Non-pigmented ciliary epithelial cell (primary cell): ENCODE data around the gene ZNF12.
A peak's percentile ranks its signal among the peaks of the same experiment; 100 is the strongest.
"Not testable (repeated sequence)": the region's sequence is repeated elsewhere in the genome, so short reads cannot be mapped to it uniquely, and the experiment has no call there.

Experiments used
- DNase-seq: peaks from one replicate; pipeline ENCODE4 v3.0.0-alpha.2; 2010; ENCODE audit warnings: low read depth

The ZNF12 gene

DNA sequence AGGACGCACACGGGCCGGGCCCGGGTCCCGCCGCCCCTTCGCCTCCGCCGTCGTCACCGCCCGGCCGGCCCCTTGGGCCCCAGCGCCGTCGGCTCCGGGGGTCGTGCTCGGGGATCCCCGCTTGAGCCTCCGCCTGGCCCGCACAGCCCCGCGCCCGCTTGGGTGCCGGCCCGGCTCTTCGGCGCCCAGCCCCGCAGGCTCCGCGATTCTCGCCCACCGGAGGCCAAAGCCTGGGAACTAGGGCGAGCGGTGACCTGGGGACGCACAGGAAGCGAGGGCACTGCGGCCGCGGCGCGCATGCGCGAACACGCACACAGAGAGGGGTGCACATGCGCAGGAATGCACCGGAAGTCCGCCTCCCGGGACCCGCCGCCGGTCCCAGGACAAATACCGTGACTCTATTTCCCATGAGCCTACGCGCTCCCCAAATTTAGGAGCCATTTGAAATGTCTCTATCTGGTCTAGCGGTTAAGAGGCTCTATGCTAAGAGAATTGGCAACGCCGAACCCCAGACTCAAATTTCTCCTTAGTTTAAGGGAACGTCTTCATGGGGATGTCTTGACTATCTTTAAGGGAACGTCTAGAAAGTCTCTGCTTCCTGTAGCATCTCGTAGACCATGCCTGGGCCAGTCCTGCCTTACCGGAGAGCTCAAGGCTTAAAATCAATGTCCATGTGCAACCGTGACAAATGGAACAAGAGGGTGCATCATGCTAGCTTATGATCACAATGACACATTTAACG lies at the start of gene ZNF12:
TSS of gene ZNF12 (minus strand) at position 282 of the 742 bp plus-strand sequence. CDS start 1,774 bp downstream, outside the sequence.
- peak; percentile 51 for DNase-seq

DNA sequence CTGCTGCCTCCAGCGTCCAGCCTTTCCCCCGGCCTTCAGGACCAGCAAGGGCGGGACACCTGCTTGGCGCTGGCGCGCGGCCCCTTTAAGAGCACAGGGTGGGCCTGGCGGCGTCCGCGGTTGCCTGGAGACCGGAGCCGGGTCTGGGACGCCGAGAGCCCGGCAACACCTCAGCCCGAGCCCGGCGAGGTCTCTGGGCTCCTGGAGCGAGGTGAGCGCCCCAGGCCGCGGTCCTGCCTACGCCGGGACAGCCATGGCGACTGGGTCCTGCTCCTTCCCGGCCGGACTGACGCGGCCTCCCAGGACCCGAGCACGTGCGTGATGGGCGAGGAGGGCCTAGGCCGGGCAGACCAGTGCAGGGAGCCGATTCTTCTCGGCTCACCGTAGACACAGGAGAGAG lies 47.2 kb upstream of the ZNF12 start, which contains the start of gene RSPH10B2:
TSS of gene RSPH10B2 (plus strand) at position 140 of the 400 bp plus-strand sequence. CDS start 3,575 bp downstream, outside the sequence.
- not testable (repeated sequence) for DNase-seq

DNA sequence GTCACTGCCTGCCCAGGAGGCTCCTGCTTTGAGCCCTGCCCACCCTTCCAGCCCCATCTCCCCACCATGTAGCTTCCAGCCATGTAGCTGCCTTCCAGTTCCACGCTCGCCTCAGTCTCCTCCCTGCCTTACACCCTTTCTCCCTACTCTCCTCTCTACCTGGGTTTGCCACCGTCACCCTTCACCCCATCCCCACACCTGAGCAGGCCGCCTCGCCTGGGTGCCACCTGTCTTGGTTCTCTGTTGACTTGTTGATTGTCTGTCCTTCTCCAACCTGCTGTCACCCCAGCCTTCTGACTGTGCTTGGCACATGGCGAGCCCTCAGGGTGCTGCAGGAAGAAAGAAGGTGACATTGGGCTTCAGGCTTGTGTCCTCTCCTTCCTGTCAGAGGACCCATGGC lies 43.4 kb upstream of the ZNF12 start:
- not testable (repeated sequence) for DNase-seq

DNA sequence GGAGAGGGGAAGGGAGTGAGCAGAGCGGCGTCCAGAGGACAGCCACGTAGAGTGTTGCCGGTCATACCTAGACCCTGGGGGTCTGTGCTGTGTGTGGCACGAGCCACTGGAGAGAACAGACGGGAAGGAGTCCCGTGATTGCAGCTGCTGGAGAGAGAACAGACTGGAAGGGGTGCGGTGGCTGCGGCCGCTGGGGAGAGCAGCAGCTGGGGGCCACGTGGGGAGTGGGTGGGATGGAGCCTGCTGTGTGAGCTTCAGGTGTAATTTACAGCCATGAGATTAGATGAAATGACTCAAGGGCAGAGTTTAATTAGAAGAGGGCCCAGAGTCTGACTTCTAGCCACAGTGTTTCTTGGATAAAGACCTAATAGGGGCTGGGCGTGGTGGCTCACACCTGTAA lies 42.6 kb upstream of the ZNF12 start:
- not testable (repeated sequence) for DNase-seq

DNA sequence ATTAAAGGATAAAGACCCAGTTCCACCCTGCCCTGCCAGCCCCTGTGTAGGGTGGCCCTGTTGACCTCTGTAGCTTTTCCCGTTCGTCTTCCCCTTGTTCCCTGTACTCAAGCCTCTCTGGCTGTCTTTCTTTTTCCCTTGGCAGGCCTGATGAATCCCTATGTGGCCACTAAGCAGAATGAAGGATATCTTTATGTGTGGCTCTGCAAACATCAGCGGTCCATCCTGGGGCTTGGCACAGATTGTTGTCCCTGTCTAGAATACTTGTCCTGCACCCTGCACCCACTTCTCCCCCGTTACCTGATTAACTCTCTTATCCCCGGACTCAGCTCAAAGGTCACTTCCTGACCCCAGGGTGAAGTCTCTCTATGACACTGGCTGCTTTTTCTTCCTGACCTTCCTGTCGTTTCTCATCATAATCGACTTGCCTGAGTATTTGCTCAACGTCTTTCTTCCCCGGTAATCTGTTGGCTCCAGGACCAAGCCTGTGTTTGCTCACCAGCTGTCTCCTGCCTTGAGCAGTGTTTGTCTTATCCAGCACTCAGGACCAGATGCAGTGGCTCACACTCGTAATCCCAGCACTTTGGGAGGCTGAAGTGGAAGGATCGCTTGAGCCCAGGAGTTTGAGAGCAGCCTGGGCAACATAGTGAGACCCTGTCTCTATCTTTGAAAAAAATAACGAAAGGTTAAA lies 37.8 kb upstream of the ZNF12 start:
- not testable (repeated sequence) for DNase-seq

DNA sequence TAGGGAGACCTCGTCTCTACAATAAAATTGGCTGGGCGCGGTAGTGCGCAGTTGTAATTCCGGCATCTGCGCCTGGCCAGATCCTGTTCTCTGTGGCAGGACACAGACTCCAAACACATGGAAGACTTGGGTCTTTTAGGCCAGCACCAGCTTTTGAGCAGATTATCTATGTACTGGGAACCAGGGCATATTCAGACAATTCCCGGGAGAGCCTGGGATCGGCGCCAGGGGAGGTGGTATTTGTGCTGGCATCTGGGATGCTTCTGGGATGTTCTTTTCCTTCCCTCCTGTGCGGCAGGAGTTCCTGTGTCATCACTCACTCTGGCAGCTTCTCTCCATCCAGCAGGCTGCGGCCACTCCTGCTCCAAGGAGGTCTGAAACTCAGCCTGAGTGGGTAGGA lies 31.7 kb upstream of the ZNF12 start:
- DNase-seq: not testable (repeated sequence)

DNA sequence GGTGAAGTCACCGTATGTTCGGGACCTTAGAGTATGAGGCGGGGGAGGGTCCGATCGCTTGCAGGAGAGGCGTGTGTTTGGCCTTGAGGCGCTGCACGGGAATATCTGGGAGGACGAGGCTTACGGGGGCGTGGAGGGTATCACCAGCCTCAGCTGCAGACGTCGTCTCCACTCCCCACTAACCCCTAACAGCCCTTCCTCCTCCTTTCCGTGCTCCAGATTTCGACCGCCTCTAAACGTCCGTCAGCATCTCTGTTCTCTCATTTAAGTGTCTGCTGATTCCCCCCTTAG lies 23.5 kb upstream of the ZNF12 start:
- no peak for DNase-seq

DNA sequence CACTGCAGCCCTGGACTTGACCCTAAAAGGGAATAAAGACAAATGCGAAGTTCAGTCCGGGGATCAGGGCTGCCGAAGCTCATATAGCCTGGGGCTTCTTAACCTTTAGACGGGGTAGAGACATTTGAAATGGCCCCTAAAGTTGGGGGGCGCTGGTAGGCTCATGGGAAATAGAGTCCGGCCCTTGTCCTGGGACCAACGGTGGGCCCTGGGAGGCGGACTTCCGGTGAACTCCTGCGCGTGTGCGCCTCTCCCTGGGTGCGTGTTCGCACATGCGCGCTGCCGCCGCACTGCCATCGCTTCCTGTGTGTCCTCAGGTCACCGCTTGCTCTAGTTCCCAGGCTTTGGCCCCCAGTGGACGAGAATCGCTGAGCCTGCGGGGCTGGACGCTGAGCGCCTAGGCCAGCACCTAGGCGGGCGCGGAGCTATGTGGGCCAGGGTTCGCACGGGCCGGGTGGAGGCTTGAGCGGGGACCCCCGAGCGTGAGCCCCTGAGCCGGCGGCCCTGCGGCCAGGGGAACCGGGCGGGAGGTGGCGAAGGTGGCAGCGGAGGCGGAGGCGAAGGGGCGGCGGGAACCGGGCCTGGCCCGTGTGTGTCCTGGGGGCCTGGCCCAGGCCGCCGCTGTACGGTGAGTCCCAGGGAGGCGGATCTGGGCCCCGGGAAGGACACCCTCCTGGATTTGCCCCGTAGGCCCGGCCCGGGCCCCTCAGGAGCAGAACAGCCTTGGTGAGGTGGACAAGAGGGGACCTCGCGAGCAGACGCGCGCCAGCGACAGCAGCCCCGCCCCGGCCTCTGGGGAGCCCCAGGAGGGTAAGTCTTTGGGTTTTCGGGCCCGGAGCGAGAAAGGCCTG lies 23.0 kb upstream of the ZNF12 start:
- DNase-seq: peak; percentile 67

DNA sequence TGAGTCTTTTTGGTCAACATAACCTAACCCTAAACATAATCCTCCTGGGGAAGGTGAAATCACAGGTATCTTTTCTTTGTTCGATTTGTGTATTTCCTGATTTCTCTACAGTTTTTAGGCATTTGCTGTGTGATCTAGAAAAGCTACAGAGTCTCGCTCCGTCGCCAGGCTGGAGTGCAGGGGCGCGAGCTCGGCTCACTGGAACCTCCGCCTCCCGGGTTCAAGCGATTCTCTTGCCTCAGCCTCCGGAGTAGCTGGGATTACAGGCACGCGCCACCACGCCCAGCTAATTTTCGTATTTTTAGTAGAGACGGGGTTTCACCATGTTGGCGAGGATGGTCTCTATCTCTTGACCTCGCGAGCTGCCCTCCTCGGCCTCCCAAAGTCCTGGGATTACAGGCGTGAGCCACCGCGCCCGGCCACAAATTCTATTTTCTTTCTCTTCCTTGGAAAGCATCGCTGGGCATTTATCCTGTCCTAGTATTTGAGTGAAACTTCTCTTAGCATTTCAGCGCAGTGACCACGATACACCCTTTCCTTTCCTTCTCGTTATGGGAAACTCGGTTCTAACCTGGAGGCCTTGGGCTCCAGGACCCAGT lies 22.2 kb upstream of the ZNF12 start:
- DNase-seq: not testable (repeated sequence)

DNA sequence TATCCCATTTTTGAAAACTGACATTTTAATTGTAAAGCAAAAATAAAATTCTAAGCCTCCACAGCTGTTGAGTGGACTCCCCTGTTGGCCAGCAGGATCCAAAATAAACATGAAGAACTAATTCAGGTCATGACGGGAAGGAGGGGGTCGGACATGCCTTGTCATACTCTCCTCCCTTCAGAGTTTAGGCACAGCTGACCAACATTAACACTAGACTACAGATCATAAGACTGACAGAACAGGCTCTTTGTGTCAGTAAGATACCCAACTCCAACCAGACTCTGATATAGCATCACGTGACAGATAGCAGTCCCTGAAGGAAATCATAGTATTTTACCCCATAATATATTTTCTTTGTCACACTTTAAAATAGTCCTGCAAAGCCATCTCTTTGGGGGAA lies 20.9 kb upstream of the ZNF12 start:
- no peak for DNase-seq

DNA sequence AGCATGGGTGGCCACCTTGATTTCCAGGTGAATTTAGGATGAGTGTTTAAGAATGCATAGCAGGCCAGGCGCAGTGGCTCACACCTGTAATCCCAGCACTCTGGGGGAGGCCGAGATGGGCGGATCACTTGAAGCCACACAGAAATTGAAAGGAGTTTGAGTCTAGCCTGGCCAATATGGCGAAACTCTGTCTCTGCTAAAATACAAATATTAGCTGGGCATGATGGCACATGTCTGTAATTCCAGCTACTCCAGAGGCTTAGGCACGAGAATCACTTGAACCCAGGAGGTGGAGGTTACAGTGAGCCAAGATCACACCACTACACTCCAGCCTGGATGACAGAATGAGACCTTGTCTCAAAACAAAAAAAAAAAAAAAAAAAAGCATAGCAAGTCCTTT lies 19.6 kb upstream of the ZNF12 start:
- DNase-seq: not testable (repeated sequence)

DNA sequence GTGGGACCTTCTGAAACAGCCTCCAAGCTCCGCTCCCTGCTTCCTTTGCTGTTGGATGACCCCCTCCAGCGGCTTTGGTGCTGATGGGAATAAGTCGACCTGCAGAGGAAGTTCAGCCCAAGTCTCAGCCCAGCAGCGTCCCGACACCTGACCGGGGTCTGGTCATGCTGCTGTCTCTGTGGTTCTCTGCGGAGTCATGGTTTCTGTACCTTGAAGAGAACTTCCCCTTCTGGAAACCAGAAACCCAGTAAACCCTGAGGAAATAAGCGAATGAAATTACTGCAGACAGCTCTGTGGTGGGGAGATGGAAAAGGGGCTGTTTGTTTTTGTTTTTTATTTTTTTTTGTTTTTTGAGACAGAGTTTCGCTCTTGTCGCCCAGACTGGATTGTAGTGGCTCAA lies 18.3 kb upstream of the ZNF12 start:
- DNase-seq: no peak

DNA sequence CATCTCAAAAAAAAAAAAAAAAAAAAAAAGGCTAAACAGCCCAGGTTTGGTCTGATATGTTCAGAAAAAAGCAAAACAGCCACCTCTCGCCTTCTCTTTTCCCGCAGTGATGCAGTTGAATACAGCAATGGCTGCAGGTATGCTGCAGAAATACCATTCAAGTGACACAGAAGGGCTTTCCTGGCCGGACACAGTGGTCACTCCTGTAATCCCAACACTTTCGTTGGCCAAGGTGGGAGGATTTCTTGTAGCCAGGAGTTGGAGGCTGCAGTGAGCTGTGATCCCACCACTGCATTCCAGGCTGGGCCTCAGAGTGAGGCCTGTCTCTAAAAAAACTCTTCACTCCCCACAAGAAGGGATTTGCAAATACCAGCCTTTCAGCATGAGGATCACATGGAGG lies 17.6 kb upstream of the ZNF12 start:
- DNase-seq: not testable (repeated sequence)

DNA sequence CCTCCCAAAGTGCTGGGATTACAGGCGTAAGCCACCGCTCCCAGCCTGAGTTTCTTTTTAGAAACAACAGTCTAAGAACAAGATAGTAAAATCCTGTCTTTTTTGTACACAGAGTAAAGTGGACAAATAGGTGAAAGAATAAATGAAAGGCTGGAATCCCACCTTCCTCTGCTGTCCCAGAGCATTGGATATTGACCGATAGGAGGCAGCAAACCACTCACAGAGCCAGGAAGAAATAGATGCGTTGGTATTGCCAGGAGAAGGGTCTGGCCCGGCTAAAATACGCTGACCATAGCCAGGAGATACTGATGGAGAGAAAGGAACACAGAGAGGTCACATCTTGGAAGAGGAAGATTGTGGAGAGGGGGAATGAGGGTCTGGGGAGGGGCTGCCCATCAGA lies 11.4 kb upstream of the ZNF12 start:
- no peak for DNase-seq

DNA sequence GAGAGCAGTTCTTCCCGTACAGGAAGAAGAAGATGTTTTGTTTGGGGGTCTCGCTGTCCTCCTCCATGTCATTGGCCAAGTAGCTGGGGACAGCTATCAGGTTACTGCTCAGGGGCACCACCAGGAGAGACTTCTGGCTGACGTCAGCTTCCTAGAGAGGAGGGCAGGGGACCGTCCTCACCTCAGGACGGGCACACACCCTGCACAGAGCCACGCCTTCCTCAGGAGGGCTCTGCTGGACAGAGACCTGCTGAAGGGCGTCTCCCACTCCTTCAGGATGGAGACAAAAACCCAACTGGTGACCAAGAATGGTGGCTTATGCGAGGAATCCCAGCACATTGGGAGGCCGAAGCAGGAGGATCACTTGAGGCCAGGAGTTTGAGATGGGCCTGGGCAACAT lies 9.2 kb upstream of the ZNF12 start:
- DNase-seq: not testable (repeated sequence)

DNA sequence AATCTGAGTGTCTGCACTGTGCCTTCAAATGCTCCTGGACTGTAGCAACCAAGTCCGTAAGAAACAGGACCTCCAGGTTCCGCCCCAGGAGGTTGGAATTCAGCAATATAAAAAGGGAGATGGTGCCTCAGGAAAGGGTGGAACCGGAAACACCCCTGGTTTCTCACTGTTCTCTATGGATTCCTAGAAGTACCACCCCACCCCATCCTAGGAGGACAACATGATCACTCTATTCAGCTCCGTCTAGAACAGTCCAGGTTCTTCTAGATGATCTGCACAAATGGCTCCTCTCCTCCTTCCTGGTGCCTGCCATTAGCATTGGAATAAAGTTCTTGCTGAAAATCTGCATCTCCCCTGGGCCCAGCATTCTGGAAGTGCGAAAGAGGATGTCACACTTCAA lies 7.6 kb upstream of the ZNF12 start:
- no peak for DNase-seq

DNA sequence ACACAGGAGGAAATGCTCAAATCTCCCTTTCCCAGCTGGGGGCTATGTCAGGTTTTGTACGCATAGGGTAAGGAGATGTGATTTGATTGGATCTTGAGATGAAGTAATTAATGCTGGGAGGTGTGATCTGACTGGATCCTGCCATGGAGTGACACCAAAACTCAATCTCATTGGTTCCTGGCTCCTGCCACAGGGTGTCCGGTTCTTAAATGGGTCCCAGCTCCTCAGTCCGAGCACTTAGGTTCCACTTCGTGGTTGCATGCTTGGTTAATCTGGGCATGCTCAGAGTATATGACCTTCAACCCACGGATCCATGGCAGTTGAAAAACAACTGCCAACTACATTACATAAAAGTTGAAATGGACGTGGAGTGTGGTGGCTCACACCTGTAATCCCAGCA lies 3.1 kb upstream of the ZNF12 start:
- no peak for DNase-seq

DNA sequence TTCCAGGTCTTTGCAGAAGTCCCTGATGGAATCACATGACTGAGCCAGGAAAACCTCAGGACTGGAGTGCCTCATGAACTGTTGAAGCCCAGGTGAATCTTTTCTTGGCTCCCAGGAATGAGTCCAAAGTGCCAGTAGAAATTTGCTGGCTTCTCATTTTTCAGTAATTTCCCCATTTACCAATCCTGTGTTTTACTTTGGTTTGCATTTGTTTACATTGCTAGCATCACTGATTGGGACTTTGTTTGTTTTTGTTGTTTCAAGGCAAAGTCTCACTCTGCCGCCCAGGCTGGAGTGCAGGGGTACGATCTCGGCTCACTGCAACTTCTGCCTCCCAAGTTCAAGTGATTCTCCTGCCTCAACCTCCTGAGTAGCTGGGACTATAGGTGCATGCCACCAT lies 1.6 kb upstream of the ZNF12 start:
- DNase-seq: no peak

DNA sequence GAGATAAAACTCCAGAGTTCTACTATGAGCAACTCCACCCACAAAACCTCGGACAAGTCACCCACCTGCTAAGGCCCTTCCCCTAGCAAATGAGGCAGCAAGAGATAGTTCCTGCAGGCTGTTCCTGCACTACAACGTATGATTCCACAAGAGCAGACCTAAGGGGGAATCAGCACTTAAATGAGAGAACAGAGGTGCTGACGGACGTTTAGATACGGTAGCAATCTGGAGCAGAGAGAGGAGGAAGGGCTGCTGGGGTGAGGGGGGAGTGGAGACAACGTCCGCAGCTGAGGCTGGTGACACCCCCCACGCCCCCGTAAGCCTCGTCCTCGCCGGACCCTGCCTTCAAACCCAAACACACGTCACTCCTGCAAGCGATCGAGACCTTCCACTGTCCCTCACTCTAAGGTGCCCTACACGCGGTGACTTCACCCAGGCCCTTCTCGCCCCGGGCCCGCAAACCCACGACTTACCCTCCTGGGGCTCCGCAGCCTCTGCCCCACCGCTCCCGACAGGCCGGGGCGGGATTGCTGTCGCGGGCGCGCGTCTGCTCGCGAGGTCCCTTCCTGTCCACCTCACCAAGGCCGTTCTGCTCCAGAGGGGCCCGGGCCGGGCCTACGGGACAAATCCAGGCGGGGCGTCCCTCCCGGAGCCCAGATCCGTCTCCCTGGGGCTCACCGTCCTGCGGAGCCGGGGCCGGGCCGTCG lies 635 bp downstream of the ZNF12 start:
- no peak for DNase-seq

DNA sequence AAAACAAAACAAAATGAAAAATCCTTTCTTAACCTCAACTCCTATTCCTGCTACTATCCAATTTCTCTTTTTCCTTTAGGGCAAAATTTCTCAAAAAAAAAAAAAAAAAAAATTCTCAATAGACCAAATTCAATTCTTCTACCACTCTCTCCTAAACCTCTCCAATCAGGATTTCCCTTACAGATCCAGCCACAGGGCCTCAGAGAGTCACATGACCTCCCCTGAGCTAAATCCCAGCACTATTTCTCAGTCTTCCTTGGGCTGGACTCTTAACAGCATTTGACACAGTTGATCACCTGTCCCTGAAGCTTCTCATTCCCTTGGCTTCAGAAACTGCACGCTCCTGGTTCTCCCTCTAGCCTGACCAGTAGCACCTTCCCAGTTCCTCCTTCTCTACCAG lies 4.9 kb downstream of the ZNF12 start:
- DNase-seq: no peak

DNA sequence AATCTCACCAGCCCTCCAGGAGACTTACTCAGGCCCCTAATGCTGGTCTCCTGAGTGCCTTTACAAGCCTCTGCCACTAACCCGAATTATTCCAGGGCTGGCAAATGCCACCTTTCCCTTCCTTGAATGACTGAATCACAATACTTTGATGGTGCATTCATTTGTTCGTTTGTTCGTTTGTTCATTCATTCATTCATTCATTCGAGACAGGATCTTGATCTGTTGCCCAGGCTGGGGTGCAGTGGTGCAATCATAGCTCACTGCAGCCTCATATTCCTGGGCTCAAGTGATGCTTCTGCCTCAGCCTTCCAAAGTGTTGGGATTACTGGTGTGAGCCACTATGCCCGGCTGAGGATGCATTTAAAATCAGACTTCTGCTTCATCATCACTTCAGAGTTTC lies 6.0 kb downstream of the ZNF12 start:
- DNase-seq: no peak

DNA sequence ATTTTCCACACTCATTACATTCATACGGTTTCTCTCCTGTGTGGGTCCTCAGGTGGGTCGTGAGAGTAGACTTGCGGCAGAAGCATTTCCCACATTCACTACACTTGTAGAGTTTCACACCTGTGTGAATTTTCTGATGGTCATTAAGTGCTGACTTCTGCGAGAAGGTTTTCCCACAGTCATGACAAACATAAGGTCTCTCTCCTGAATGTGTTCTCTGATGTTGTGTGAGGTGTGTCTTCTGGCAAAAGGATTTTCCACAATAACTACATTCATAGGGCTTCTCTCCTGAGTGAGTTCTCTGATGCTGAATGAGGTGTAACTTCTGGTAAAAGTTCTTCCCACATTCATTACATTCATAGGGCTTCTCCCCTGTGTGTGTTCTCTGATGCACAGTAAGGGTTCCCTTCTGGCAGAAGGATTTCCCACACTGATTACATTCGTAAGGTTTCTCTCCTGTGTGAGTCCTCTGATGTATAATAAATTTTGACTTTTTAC lies 15.1 kb downstream of the ZNF12 start:
- no peak for DNase-seq
